ENCODE data around the gene IGSF6. TPM values are rescaled to one million over a fixed set of nuclear protein-coding genes. Genes with fewer than 3 reads are reported as not detected.

The IGSF6 gene
- total RNA-seq, 1 experiment from 2014 or later, result not detected

- H3K79me1 ChIP-seq (ENCODE audit: insufficient read depth, low read depth, low read length, poor library complexity, severe bottlenecking), result no peaks in the 10 kb centered on the region
- H2AK5ac ChIP-seq (ENCODE audit: insufficient read length, low read length), result no peak overlapping the region
- H3K18ac ChIP-seq (ENCODE audit: insufficient read length, low read depth, low read length), result no peak overlapping the region
- no peak overlapping the region for H4K5ac ChIP-seq (ENCODE audit: insufficient read length, low read depth, low read length)
- no peaks in the 10 kb centered on the region for H3K4me1 ChIP-seq (ENCODE audit: insufficient read depth, low read length)
- H3K27me3 ChIP-seq (ENCODE audit: insufficient read depth, low read length), result no peaks in the 10 kb centered on the region
- no peaks in the 10 kb centered on the region for H3K23me2 ChIP-seq (ENCODE audit: insufficient read length, low read depth, low read length, poor library complexity, severe bottlenecking)
- no peak for TF ChIP-seq CTCF (conservative IDR thresholded peaks at IDR 0.05)
- H4K8ac ChIP-seq (replicated peaks; ENCODE audit: insufficient read length, low read depth, low read length), result no peak overlapping the region
- no peaks in the 10 kb centered on the region for H3K36me3 Mint-ChIP-seq (ENCODE audit: insufficient read depth in 1 of 3, low read depth in 3 of 3)
- no peak overlapping the region for H2BK120ac ChIP-seq (ENCODE audit: low read depth, low read length, poor library complexity, severe bottlenecking)
- no CpG with 5 or more reads among the region's 2 CpGs for WGBS (ENCODE audit: extremely low coverage, insufficient read length, low lambda C conversion rate)
- no peak overlapping the region for H2AFZ ChIP-seq (ENCODE audit: low read length)
- H2BK20ac ChIP-seq (ENCODE audit: low read depth, low read length, poor library complexity, severe bottlenecking), result no peak overlapping the region
- H2BK5ac ChIP-seq (ENCODE audit: insufficient read length, low read length), result no peak overlapping the region
- H4K91ac ChIP-seq (ENCODE audit: insufficient read length, low read depth, low read length), result no peak overlapping the region
- no peaks in the 10 kb centered on the region for H3K4me1 Mint-ChIP-seq
- H3T11ph ChIP-seq (ENCODE audit: low read length), result no peak overlapping the region
- H3K4ac ChIP-seq (ENCODE audit: low read depth, low read length), result no peak overlapping the region
- no peak overlapping the region for H2BK15ac ChIP-seq (ENCODE audit: low read depth, low read length)
- no peak overlapping the region for H3K27ac ChIP-seq (ENCODE audit: insufficient read length, low read depth, low read length)
- H2BK12ac ChIP-seq (ENCODE audit: insufficient read length, low read depth, low read length), result no peak overlapping the region
- H3K9me3 ChIP-seq (ENCODE audit: control insufficient read depth, low read depth, low read length), result no peaks in the 10 kb centered on the region
- H3K4me2 ChIP-seq (ENCODE audit: insufficient read depth, insufficient read length, low read length), result no peak overlapping the region
- H3K56ac ChIP-seq (ENCODE audit: insufficient read length, low read depth, low read length), result no peak overlapping the region
- H3K9me3 Mint-ChIP-seq, result no peaks in the 10 kb centered on the region
- no peaks in the 10 kb centered on the region for H3K79me2 ChIP-seq (ENCODE audit: insufficient read depth, low read length)
- H3K27me3 Mint-ChIP-seq (ENCODE audit: low read depth), result no peaks in the 10 kb centered on the region; the same call in 1 of the 2 replicates
- H3K27ac Mint-ChIP-seq, result no peak overlapping the region
- H4K20me1 ChIP-seq (ENCODE audit: control insufficient read depth, insufficient read depth, insufficient read length), result no peaks in the 10 kb centered on the region
- H3K9ac ChIP-seq (ENCODE audit: extremely low read depth, insufficient read length, low read length), result no peak overlapping the region
- no peak overlapping the region for H3K23ac ChIP-seq (ENCODE audit: insufficient read length, low read depth, low read length)
- no peak for DNase-seq
- no peak overlapping the region for H3K4me3 Mint-ChIP-seq
- H3K14ac ChIP-seq (ENCODE audit: insufficient read depth, low read length), result no peak overlapping the region
Measured at GRCh38 chr16:21590796-21591195, 61.6 kb downstream of the IGSF6 start.
